WTC11 (cell line): ENCODE measurements around the gene CTXND2. TPM values are rescaled to one million over a fixed set of nuclear protein-coding genes. Genes with fewer than 3 reads are reported as not detected.

Experiments
- ATAC-seq: fragments of 200-7000 bp; cut with Tn5 transposase; 2 replicates; pipeline ENCODE4 v1.10.0; 2021; ENCODE audit warnings: mild to moderate bottlenecking, moderate library complexity
- CTCF ChIA-PET: fragments of 300-600 bp; sonication (Branson Sonifier 250); formaldehyde crosslinking; loops from one replicate; lab custom pipeline; 2021; ENCODE audit warnings: antibody characterized with exemption; lab: Charles Lee
- POLR2A ChIA-PET: fragments of 350-600 bp; sonication (Branson Sonifier 250); formaldehyde crosslinking; loops from one replicate; lab custom pipeline; 2021; ENCODE audit warnings: antibody characterized with exemption; lab: Charles Lee
- DNase-seq: peaks from one replicate; pipeline ENCODE4 v3.0.0; 2021; ENCODE audit warnings: low spot score
- H3K27ac Mint-ChIP-seq: 2 replicates; pipeline ENCODE4 v1.8.0; 2021; ENCODE audit warnings: mixed read lengths
- H3K27me3 Mint-ChIP-seq: 2 replicates; pipeline ENCODE4 v1.8.0; 2021; ENCODE audit warnings: low read depth, mild to moderate bottlenecking, moderate library complexity, mixed read lengths
- H3K36me3 Mint-ChIP-seq: 2 replicates; pipeline ENCODE4 v1.8.0; 2021; ENCODE audit warnings: mixed read lengths
- H3K4me1 Mint-ChIP-seq: 2 replicates; pipeline ENCODE4 v1.8.0; 2022; ENCODE audit warnings: mixed read lengths
- H3K4me3 Mint-ChIP-seq: 2 replicates; pipeline ENCODE4 v1.8.0; 2021; ENCODE audit warnings: mild to moderate bottlenecking, moderate library complexity, mixed read lengths
- H3K9me3 Mint-ChIP-seq: 2 replicates; pipeline ENCODE4 v1.8.0; 2021; ENCODE audit warnings: mixed read lengths
- AR ChIP-seq: fragments of 250-450 bp; sonication (Bioruptor Pico); IDR thresholded peaks from 2 replicates; pipeline ENCODE4 v1.9.0; 2021; ENCODE audit warnings: mild to moderate bottlenecking
- ATF6 ChIP-seq: sonication (generic); formaldehyde crosslinking; IDR thresholded peaks from 2 replicates; pipeline ENCODE4 v1.8.1; 2023; ENCODE audit warnings: mild to moderate bottlenecking, missing genetic modification reagents
- FOXJ3 ChIP-seq: sonication (generic); formaldehyde crosslinking; IDR thresholded peaks from 2 replicates; pipeline ENCODE4 v1.9.0; 2021; ENCODE audit warnings: missing genetic modification reagents, mild to moderate bottlenecking, borderline replicate concordance
- MXD4 ChIP-seq: fragments of 250-450 bp; sonication (Bioruptor Pico); IDR thresholded peaks from 2 replicates; pipeline ENCODE4 v1.8.0; 2021; ENCODE audit warnings: mild to moderate bottlenecking, moderate library complexity, borderline replicate concordance
- MYBL2 ChIP-seq: sonication (generic); formaldehyde crosslinking; IDR thresholded peaks from 2 replicates; pipeline ENCODE4 v1.8.1; 2023; ENCODE audit warnings: mild to moderate bottlenecking, moderate library complexity, missing genetic modification reagents
- OVOL2 ChIP-seq: fragments of 250-450 bp; sonication (Bioruptor Pico); IDR thresholded peaks from 2 replicates; pipeline ENCODE4 v1.9.0; 2021; ENCODE audit warnings: mild to moderate bottlenecking, borderline replicate concordance
- RORB ChIP-seq: fragments of 250-450 bp; sonication (Bioruptor Pico); IDR thresholded peaks from 2 replicates; pipeline ENCODE4 v1.9.0; 2021; ENCODE audit warnings: mild to moderate bottlenecking
- STAT6 ChIP-seq: sonication (generic); formaldehyde crosslinking; conservative IDR thresholded peaks from 2 replicates; pipeline ENCODE4 v1.8.1; 2023; ENCODE audit warnings: mild to moderate bottlenecking, low read depth, missing genetic modification reagents, moderate library complexity
- TEAD4 ChIP-seq: sonication (generic); formaldehyde crosslinking; IDR thresholded peaks from 2 replicates; pipeline ENCODE4 v1.8.0; 2022; ENCODE audit warnings: mild to moderate bottlenecking, missing genetic modification reagents
- ZBTB21 ChIP-seq: sonication (generic); formaldehyde crosslinking; IDR thresholded peaks from 2 replicates; pipeline ENCODE4 v1.8.1; 2023; ENCODE audit warnings: mild to moderate bottlenecking, missing genetic modification reagents, borderline replicate concordance
- ZNF263 ChIP-seq: sonication (generic); formaldehyde crosslinking; IDR thresholded peaks from 2 replicates; pipeline ENCODE4 v1.8.1; 2022; ENCODE audit warnings: low read depth, mild to moderate bottlenecking, moderate library complexity, missing genetic modification reagents
- total RNA-seq: library from RNA; stranded (reverse); gene quantifications from 3 replicates; pipeline ENCODE4 v1.2.3, GENCODE V29; 2021
- TF ChIP-seq, protein P1 (sequence below): fragments of 250-450 bp; sonication (Bioruptor Pico); IDR thresholded peaks from 2 replicates; pipeline ENCODE4 v2.1.2; 2022; ENCODE audit warnings: mild to moderate bottlenecking, moderate library complexity
- TF ChIP-seq, protein P2 (sequence below): sonication (generic); formaldehyde crosslinking; IDR thresholded peaks from 2 replicates; pipeline ENCODE4 v1.8.0; 2022; ENCODE audit warnings: mild to moderate bottlenecking, missing genetic modification reagents
- TF ChIP-seq, protein P3 (sequence below): sonication (generic); formaldehyde crosslinking; IDR thresholded peaks from 2 replicates; pipeline ENCODE4 v1.8.0; 2022; ENCODE audit warnings: mild to moderate bottlenecking, missing genetic modification reagents

Gene CTXND2
- total RNA-seq, 1 experiment from 2014 or later, result not detected

- Mint-ChIP-seq H3K4me1 (no peaks in the 10 kb centered on the region), H3K27ac (no peak overlapping the region), H3K27me3 (no peaks in the 10 kb centered on the region), H3K36me3 (peaks cover 70% of the 10 kb centered on the region), H3K9me3 (no peaks in the 10 kb centered on the region), H3K4me3 (no peak overlapping the region)
- ATAC-seq (no peak), DNase-seq (no peak)
- ChIA-PET CTCF (interaction anchor here (1.7 to 2.1 kb wide), 2 partner anchors 36 to 38 kb away, joined by 4 to 5 read pairs; no protein-coding TSS in a partner anchor), POLR2A (interaction anchor here (0.6 kb wide), 1 partner anchor 1026 kb away, joined by 3 read pairs; no protein-coding TSS in a partner anchor)
- TF ChIP-seq FOXJ3 (no peak), ATF6 (CRISPR knock-in tag) (no peak)
These were observed 70.7 kb downstream of the CTXND2 start for GRCh38 chr1:150957666-150958065.

DNA sequence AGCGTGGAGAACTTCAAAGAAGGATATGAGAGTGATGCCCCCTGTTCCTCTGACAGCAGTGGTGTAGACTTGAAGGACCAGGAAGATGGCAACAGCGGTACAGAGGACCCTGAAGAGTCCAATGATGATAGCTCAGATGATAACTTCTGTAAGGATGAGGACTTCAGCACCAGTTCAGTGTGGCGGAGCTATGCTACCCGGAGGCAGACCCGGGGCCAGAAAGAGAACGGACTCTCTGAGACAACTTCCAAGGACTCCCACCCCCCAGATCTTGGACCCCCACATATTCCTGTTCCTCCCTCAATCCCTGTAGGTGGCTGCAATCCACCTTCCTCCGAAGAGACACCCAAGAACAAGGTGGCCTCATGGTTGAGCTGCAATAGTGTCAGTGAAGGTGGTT, 73.7 kb downstream of the CTXND2 start:
- Mint-ChIP-seq H3K36me3 (peaks cover 74% of the 10 kb centered on the region), H3K9me3 (no peaks in the 10 kb centered on the region), H3K27ac (no peak overlapping the region), H3K4me1 (no peaks in the 10 kb centered on the region), H3K27me3 (no peaks in the 10 kb centered on the region), H3K4me3 (no peak overlapping the region)
- ChIA-PET CTCF (no interaction called here), POLR2A (interaction anchor here (0.6 kb wide), 1 partner anchor 186 kb away, joined by 4 read pairs; no protein-coding TSS in a partner anchor)
- ATAC-seq (no peak), DNase-seq (no peak)
- TF ChIP-seq MXD4 (CRISPR knock-in tag) (no peak), ATF6 (CRISPR knock-in tag) (no peak), RORB (CRISPR knock-in tag) (no peak), MYBL2 (CRISPR knock-in tag) (no peak), TEAD4 (CRISPR knock-in tag) (no peak), ZNF263 (no peak), OVOL2 (CRISPR knock-in tag) (no peak), AR (no peak), STAT6 (CRISPR knock-in tag) (no peak), ZBTB21 (CRISPR knock-in tag) (no peak)
- TF ChIP-seq, protein P1, sequence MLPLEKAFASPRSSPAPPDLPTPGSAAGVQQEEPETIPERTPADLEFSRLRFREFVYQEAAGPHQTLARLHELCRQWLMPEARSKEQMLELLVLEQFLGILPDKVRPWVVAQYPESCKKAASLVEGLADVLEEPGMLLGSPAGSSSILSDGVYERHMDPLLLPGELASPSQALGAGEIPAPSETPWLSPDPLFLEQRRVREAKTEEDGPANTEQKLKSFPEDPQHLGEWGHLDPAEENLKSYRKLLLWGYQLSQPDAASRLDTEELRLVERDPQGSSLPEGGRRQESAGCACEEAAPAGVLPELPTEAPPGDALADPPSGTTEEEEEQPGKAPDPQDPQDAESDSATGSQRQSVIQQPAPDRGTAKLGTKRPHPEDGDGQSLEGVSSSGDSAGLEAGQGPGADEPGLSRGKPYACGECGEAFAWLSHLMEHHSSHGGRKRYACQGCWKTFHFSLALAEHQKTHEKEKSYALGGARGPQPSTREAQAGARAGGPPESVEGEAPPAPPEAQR (CRISPR knock-in tag), result no peak
- TF ChIP-seq, protein P2, sequence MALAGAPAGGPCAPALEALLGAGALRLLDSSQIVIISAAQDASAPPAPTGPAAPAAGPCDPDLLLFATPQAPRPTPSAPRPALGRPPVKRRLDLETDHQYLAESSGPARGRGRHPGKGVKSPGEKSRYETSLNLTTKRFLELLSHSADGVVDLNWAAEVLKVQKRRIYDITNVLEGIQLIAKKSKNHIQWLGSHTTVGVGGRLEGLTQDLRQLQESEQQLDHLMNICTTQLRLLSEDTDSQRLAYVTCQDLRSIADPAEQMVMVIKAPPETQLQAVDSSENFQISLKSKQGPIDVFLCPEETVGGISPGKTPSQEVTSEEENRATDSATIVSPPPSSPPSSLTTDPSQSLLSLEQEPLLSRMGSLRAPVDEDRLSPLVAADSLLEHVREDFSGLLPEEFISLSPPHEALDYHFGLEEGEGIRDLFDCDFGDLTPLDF (CRISPR knock-in tag), result no peak
- TF ChIP-seq, protein P3, sequence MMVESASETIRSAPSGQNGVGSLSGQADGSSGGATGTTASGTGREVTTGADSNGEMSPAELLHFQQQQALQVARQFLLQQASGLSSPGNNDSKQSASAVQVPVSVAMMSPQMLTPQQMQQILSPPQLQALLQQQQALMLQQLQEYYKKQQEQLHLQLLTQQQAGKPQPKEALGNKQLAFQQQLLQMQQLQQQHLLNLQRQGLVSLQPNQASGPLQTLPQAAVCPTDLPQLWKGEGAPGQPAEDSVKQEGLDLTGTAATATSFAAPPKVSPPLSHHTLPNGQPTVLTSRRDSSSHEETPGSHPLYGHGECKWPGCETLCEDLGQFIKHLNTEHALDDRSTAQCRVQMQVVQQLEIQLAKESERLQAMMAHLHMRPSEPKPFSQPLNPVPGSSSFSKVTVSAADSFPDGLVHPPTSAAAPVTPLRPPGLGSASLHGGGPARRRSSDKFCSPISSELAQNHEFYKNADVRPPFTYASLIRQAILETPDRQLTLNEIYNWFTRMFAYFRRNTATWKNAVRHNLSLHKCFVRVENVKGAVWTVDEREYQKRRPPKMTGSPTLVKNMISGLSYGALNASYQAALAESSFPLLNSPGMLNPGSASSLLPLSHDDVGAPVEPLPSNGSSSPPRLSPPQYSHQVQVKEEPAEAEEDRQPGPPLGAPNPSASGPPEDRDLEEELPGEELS (CRISPR knock-in tag), result no peak
